Liver (tissue), 9 donors: ENCODE results near the gene MED31. TPM values are rescaled to one million over a fixed set of nuclear protein-coding genes. Genes with fewer than 3 reads are reported as not detected.

Source experiments
- DNase-seq: peaks from one replicate; pipeline ENCODE4 v3.0.0-alpha.2; 2017; ENCODE audit warnings: low spot score
- H3K27ac ChIP-seq, 2 donors: one replicate each; pipeline ENCODE4 v1.7.0; 2013; ENCODE audit warnings: inconsistent platforms in 2 of 2, low read length in 2 of 2, control low read depth in 1 of 2, low read depth in 1 of 2, mild to moderate bottlenecking in 1 of 2
- H3K27me3 ChIP-seq, 4 donors: one replicate each; pipeline versions ENCODE4 v1.6.1 to v1.7.0; 2013; ENCODE audit warnings: low read length in 3 of 4, inconsistent platforms in 1 of 4, mild to moderate bottlenecking in 1 of 4, moderate library complexity in 1 of 4; ENCODE audit not compliant: control insufficient read depth in 4 of 4, insufficient read depth in 4 of 4
- H3K36me3 ChIP-seq, 4 donors: one replicate each; pipeline versions ENCODE4 v1.6.1 to v1.7.0; 2013; ENCODE audit warnings: low read length in 3 of 4, mild to moderate bottlenecking in 3 of 4, low read depth in 1 of 4, moderate library complexity in 1 of 4; ENCODE audit not compliant: control insufficient read depth in 4 of 4, insufficient read depth in 3 of 4
- H3K4me1 ChIP-seq, 4 donors: one replicate each; pipeline versions ENCODE4 v1.6.1 to v1.7.0; 2013; ENCODE audit warnings: low read length in 3 of 4, mild to moderate bottlenecking in 3 of 4, moderate library complexity in 1 of 4; ENCODE audit not compliant: control insufficient read depth in 4 of 4, insufficient read depth in 4 of 4
- H3K4me3 ChIP-seq, 3 donors: one replicate each; pipeline versions ENCODE4 v1.6.1 to v1.7.0; 2013; ENCODE audit warnings: low read length in 3 of 3, control low read depth in 1 of 3, low read depth in 1 of 3, mild to moderate bottlenecking in 1 of 3
- H3K9ac ChIP-seq, 2 donors: one replicate each; pipeline ENCODE4 v1.7.0; 2013; ENCODE audit warnings: low read length in 2 of 2, mild to moderate bottlenecking in 2 of 2, moderate library complexity in 2 of 2, control low read depth in 1 of 2, low read depth in 1 of 2
- H3K9me3 ChIP-seq, 4 donors: one replicate each; pipeline versions ENCODE4 v1.6.1 to v1.7.0; 2013; ENCODE audit warnings: low read length in 3 of 4; ENCODE audit not compliant: control insufficient read depth in 4 of 4
- EGR1 ChIP-seq, 2 donors: IDR thresholded peaks; 2 replicates each; pipeline ENCODE4 v1.6.1; 2016 to 2018; ENCODE audit warnings: antibody characterized with exemption in 2 of 2, low read depth in 2 of 2
- FOXA1 ChIP-seq: IDR thresholded peaks from 2 replicates; pipeline ENCODE4 v1.6.1; 2016; ENCODE audit warnings: antibody characterized with exemption
- FOXA2 ChIP-seq: IDR thresholded peaks from 2 replicates; pipeline ENCODE4 v1.6.1; 2016; ENCODE audit warnings: antibody characterized with exemption
- GABPA ChIP-seq, 2 donors: IDR thresholded peaks in 1 of 2; conservative IDR thresholded peaks in 1 of 2; 2 replicates each; pipeline ENCODE4 v1.6.1; 2016; ENCODE audit warnings: antibody characterized with exemption in 2 of 2, mild to moderate bottlenecking in 1 of 2, moderate library complexity in 1 of 2
- HNF4A ChIP-seq, 2 donors: conservative IDR thresholded peaks; 2 replicates each; pipeline ENCODE4 v1.6.1; 2016; ENCODE audit warnings: antibody characterized with exemption in 2 of 2, mild to moderate bottlenecking in 2 of 2
- HNF4G ChIP-seq: IDR thresholded peaks from 2 replicates; pipeline ENCODE4 v1.6.1; 2016; ENCODE audit warnings: antibody characterized with exemption
- JUND ChIP-seq, 2 donors: IDR thresholded peaks; 2 replicates each; pipeline ENCODE4 v1.6.1; 2016; ENCODE audit warnings: antibody characterized with exemption in 2 of 2
- MAX ChIP-seq: IDR thresholded peaks from 2 replicates; pipeline ENCODE4 v1.6.1; 2016; ENCODE audit warnings: antibody characterized with exemption
- NR2F2 ChIP-seq: IDR thresholded peaks from 2 replicates; pipeline ENCODE4 v1.6.1; 2016; ENCODE audit warnings: antibody characterized with exemption
- RAD21 ChIP-seq, 2 donors: IDR thresholded peaks; 2 replicates each; pipeline ENCODE4 v1.6.1; 2016; ENCODE audit warnings: antibody characterized with exemption in 2 of 2, mild to moderate bottlenecking in 2 of 2
- RXRA ChIP-seq, 2 donors: IDR thresholded peaks; 2 replicates each; pipeline ENCODE4 v1.6.1; 2017 to 2018; ENCODE audit warnings: antibody characterized with exemption in 2 of 2, mild to moderate bottlenecking in 1 of 2
- SP1 ChIP-seq: IDR thresholded peaks from 2 replicates; pipeline ENCODE4 v1.6.1; 2018; ENCODE audit warnings: antibody characterized with exemption, mild to moderate bottlenecking
- TAF1 ChIP-seq: conservative IDR thresholded peaks from 2 replicates; pipeline ENCODE4 v1.6.1; 2016; ENCODE audit warnings: antibody characterized with exemption, mild to moderate bottlenecking
- YY1 ChIP-seq: IDR thresholded peaks from 2 replicates; pipeline ENCODE4 v1.6.1; 2016; ENCODE audit warnings: antibody characterized with exemption, mild to moderate bottlenecking
- WGBS: extraction: QIAGEN DNeasy Blood & Tissue Kit; methylation state at CpG from one replicate; pipeline ENCODE4 v1.1.7; 2013; 5-methylcytosine and 5-hydroxymethylcytosine counted together
- polyA plus RNA-seq, 2 donors: library from polyadenylated mRNA; stranded (reverse) in 1 of 2; unstranded in 1 of 2; fragments of 200-250 nt in 1 of 2; fragments of >200 nt in 1 of 2; fragmentation: Nextera tagmentation in 1 of 2; extraction: Ambion mirVana in 1 of 2; gene quantifications; one replicate each; pipeline versions ENCODE4 v1.2.1 to v1.2.3, GENCODE V29; 2013 to 2015
- total RNA-seq, 2 donors: library from RNA; depleted of rRNA; stranded (reverse); fragments of >200 nt; gene quantifications; one replicate each; pipeline ENCODE4 v1.2.3, GENCODE V29; 2014
- TF ChIP-seq, protein P1 (sequence below): IDR thresholded peaks from 2 replicates; pipeline ENCODE4 v1.6.1; 2016; ENCODE audit warnings: antibody characterized with exemption
- TF ChIP-seq, protein P2 (sequence below): IDR thresholded peaks from 2 replicates; pipeline ENCODE4 v1.6.1; 2016; ENCODE audit warnings: antibody characterized with exemption
- TF ChIP-seq, protein P3 (sequence below): IDR thresholded peaks from 2 replicates; pipeline ENCODE4 v1.6.1; 2016; ENCODE audit warnings: antibody characterized with exemption, mild to moderate bottlenecking
- TF ChIP-seq, protein P4 (sequence below): fragments of 150-350 bp; IDR thresholded peaks from 2 replicates; pipeline ENCODE4 v1.5.1; 2017; ENCODE audit warnings: improper control_type of control experiment, low read depth, low read length; ENCODE audit not compliant: missing input control
- donor health status: healthy.
- donor health status: healthy.
- donor health status: healthy.
- donor health status: healthy.
- donor health status: healthy.

MED31 gene
- total and polyA plus RNA-seq, 4 donors = 6.9 to 29.8 (median 8.7) TPM

DNA sequence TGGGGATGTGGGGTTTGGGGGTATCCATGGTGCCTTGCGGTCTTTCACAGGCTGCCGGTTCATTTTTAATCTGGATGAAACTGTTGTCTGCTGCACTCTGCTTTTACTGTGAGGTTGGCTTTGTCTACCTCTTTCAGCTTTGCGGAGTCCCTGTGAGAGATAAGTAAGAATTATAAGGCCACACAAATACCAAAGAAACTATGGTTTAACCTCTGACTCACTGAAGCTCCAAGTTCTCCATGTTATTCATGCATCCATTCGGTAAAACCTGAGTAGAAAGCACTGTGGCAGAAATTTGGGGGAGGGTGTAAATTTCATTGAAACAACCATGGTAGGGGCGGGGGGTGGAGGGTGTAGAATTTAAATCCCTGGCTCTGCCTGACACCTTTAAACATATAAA lies 41.4 kb downstream of the MED31 start:
- Histone ChIP-seq H3K4me3 (no peak overlapping the region), H3K4me1 (no peaks in the 10 kb centered on the region), H3K27ac (no peak overlapping the region), H3K9me3 (no peaks in the 10 kb centered on the region), H3K9ac (no peak overlapping the region), H3K27me3 (no peaks in the 10 kb centered on the region), H3K36me3 (peaks cover 7 to 38% (median 26%) of the 10 kb centered on the region in 4 donors)
- DNase-seq = no peak
- 98% methylated on average over 5 of the region's 5 CpGs for WGBS
- TF ChIP-seq FOXA1 (no peak), JUND (IDR thresholded peaks at IDR 0.05) (no peak), SP1 (no peak), HNF4G (no peak), MAX (no peak), EGR1 (IDR thresholded peaks at IDR 0.05; ENCODE audit: low read depth in 2 of 2) (no peak), HNF4A (conservative IDR thresholded peaks at IDR 0.05) (no peak), GABPA (IDR thresholded peaks at IDR 0.05 in 1 of 2, conservative IDR thresholded peaks at IDR 0.05 in 1 of 2) (no peak), YY1 (no peak), RXRA (IDR thresholded peaks at IDR 0.05) (no peak), NR2F2 (no peak), TAF1 (no peak), FOXA2 (no peak), RAD21 (IDR thresholded peaks at IDR 0.05) (no peak)
- TF ChIP-seq, protein P1, sequence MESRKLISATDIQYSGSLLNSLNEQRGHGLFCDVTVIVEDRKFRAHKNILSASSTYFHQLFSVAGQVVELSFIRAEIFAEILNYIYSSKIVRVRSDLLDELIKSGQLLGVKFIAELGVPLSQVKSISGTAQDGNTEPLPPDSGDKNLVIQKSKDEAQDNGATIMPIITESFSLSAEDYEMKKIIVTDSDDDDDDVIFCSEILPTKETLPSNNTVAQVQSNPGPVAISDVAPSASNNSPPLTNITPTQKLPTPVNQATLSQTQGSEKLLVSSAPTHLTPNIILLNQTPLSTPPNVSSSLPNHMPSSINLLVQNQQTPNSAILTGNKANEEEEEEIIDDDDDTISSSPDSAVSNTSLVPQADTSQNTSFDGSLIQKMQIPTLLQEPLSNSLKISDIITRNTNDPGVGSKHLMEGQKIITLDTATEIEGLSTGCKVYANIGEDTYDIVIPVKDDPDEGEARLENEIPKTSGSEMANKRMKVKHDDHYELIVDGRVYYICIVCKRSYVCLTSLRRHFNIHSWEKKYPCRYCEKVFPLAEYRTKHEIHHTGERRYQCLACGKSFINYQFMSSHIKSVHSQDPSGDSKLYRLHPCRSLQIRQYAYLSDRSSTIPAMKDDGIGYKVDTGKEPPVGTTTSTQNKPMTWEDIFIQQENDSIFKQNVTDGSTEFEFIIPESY = no peak
- TF ChIP-seq, protein P2, sequence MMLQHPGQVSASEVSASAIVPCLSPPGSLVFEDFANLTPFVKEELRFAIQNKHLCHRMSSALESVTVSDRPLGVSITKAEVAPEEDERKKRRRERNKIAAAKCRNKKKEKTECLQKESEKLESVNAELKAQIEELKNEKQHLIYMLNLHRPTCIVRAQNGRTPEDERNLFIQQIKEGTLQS = no peak

DNA sequence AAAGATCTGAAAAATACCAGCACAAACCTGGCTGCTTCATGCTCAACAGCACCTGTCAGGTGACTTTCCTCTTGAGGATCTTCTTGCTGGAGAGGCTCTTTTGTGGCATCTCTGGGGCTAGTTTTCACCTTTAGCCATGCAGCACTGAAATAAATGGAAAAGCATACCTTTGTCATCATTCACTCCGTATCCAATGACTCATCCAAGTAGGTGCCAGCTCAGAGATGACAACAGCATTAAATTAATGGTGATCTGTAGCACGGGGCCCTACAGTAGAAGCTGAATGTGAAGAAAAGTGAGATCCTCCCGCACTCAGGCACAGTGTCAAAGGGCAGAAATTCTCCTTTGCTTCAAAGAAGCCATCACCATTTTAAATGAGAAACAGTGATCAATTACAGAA lies 43.1 kb downstream of the MED31 start:
- no peak overlapping the region for H3K4me3 ChIP-seq
- H3K27ac ChIP-seq = no peak overlapping the region
- peaks cover 7 to 39% (median 26%) of the 10 kb centered on the region in 4 donors for H3K36me3 ChIP-seq
- DNase-seq = no peak
- no peaks in the 10 kb centered on the region for H3K9me3 ChIP-seq
- no peaks in the 10 kb centered on the region for H3K27me3 ChIP-seq
- no peak for TF ChIP-seq EGR1 (IDR thresholded peaks at IDR 0.05; ENCODE audit: low read depth in 2 of 2)
- no peak for TF ChIP-seq SP1
- TF ChIP-seq, protein P3, sequence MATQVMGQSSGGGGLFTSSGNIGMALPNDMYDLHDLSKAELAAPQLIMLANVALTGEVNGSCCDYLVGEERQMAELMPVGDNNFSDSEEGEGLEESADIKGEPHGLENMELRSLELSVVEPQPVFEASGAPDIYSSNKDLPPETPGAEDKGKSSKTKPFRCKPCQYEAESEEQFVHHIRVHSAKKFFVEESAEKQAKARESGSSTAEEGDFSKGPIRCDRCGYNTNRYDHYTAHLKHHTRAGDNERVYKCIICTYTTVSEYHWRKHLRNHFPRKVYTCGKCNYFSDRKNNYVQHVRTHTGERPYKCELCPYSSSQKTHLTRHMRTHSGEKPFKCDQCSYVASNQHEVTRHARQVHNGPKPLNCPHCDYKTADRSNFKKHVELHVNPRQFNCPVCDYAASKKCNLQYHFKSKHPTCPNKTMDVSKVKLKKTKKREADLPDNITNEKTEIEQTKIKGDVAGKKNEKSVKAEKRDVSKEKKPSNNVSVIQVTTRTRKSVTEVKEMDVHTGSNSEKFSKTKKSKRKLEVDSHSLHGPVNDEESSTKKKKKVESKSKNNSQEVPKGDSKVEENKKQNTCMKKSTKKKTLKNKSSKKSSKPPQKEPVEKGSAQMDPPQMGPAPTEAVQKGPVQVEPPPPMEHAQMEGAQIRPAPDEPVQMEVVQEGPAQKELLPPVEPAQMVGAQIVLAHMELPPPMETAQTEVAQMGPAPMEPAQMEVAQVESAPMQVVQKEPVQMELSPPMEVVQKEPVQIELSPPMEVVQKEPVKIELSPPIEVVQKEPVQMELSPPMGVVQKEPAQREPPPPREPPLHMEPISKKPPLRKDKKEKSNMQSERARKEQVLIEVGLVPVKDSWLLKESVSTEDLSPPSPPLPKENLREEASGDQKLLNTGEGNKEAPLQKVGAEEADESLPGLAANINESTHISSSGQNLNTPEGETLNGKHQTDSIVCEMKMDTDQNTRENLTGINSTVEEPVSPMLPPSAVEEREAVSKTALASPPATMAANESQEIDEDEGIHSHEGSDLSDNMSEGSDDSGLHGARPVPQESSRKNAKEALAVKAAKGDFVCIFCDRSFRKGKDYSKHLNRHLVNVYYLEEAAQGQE = no peak
- TF ChIP-seq HNF4G = no peak
- TF ChIP-seq, protein P4, sequence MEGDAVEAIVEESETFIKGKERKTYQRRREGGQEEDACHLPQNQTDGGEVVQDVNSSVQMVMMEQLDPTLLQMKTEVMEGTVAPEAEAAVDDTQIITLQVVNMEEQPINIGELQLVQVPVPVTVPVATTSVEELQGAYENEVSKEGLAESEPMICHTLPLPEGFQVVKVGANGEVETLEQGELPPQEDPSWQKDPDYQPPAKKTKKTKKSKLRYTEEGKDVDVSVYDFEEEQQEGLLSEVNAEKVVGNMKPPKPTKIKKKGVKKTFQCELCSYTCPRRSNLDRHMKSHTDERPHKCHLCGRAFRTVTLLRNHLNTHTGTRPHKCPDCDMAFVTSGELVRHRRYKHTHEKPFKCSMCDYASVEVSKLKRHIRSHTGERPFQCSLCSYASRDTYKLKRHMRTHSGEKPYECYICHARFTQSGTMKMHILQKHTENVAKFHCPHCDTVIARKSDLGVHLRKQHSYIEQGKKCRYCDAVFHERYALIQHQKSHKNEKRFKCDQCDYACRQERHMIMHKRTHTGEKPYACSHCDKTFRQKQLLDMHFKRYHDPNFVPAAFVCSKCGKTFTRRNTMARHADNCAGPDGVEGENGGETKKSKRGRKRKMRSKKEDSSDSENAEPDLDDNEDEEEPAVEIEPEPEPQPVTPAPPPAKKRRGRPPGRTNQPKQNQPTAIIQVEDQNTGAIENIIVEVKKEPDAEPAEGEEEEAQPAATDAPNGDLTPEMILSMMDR = no peak
- TF ChIP-seq YY1 = no peak
- no peak for TF ChIP-seq HNF4A (conservative IDR thresholded peaks at IDR 0.05)
- TF ChIP-seq FOXA1 = no peak
- TF ChIP-seq GABPA (IDR thresholded peaks at IDR 0.05 in 1 of 2, conservative IDR thresholded peaks at IDR 0.05 in 1 of 2) = no peak
- TF ChIP-seq MAX = no peak
- no peak for TF ChIP-seq RAD21 (IDR thresholded peaks at IDR 0.05)
- TF ChIP-seq TAF1 = no peak
- TF ChIP-seq, protein P1 = no peak
- TF ChIP-seq JUND (IDR thresholded peaks at IDR 0.05) = no peak
- 95% methylated on average over 3 of the region's 3 CpGs for WGBS
- H3K9ac ChIP-seq = no peak overlapping the region
- H3K4me1 ChIP-seq = no peaks in the 10 kb centered on the region
